SU-DHL-6 (cell line): Measurements from ENCODE around the gene CCNI.
"Not testable (repeated sequence)": the region's sequence is repeated elsewhere in the genome, so short reads cannot be mapped to it uniquely, and the experiment has no call there.

Source experiments
- H2AFZ ChIP-seq: fragments of 200-600 bp; sonication (generic); 2 replicates; pipeline ENCODE4 v1.6.1; 2014; ENCODE audit warnings: low read depth, mild to moderate bottlenecking, moderate library complexity, mixed read lengths, antibody characterized with exemption, low read length; ENCODE audit not compliant: severe bottlenecking
- H3F3A ChIP-seq: fragments of 200-600 bp; shearing (Covaris generic); 2 replicates; pipeline ENCODE4 v1.6.0; 2016; ENCODE audit warnings: antibody characterized with exemption, mild to moderate bottlenecking; ENCODE audit not compliant: insufficient read depth
- H3K27ac ChIP-seq: fragments of 200-600 bp; sonication (generic); 2 replicates; pipeline ENCODE4 v1.5.1; 2016; ENCODE audit warnings: low read depth, mild to moderate bottlenecking, low read length, moderate library complexity, mixed read lengths
- H3K27me3 ChIP-seq: fragments of 200-600 bp; sonication (generic), shearing (Covaris generic); 2 replicates; pipeline ENCODE4 v1.6.0; 2014; ENCODE audit warnings: mild to moderate bottlenecking, low read length
- H3K36me3 ChIP-seq: fragments of 200-600 bp; sonication (generic); 2 replicates; pipeline ENCODE4 v1.6.1; 2014; ENCODE audit warnings: mild to moderate bottlenecking, low read length, mixed read lengths
- H3K4me2 ChIP-seq: fragments of 300-600, 200-600 bp; shearing (Covaris generic), sonication (generic); 2 replicates; pipeline ENCODE4 v1.6.0; 2014; ENCODE audit warnings: low read length, low read depth, mild to moderate bottlenecking; ENCODE audit not compliant: poor library complexity, severe bottlenecking
- H3K4me3 ChIP-seq: fragments of 200-600 bp; sonication (generic); 2 replicates; pipeline ENCODE4 v1.5.1; 2014; ENCODE audit warnings: antibody characterized with exemption, low read length, mild to moderate bottlenecking, mixed read lengths; ENCODE audit not compliant: insufficient read depth, poor library complexity, severe bottlenecking
- H3K79me2 ChIP-seq: fragments of 200-600 bp; sonication (generic); 2 replicates; pipeline ENCODE4 v1.6.1; 2014; ENCODE audit warnings: mild to moderate bottlenecking, low read length, moderate library complexity; ENCODE audit not compliant: insufficient read depth
- H3K9ac ChIP-seq: fragments of 200-600 bp; sonication (generic); 2 replicates; pipeline ENCODE4 v1.7.0; 2014; ENCODE audit warnings: mild to moderate bottlenecking, low read length
- H3K9me2 ChIP-seq: fragments of 200-600 bp; sonication (generic); replicated peaks from 2 replicates; pipeline ENCODE4 v1.6.1; 2014; ENCODE audit warnings: low read length; ENCODE audit not compliant: insufficient read depth
- H3K9me3 ChIP-seq: fragments of 200-600 bp; sonication (generic); 2 replicates; pipeline ENCODE4 v1.6.1; 2014; ENCODE audit warnings: low read length, mixed read lengths; ENCODE audit not compliant: insufficient read depth
- H4K20me1 ChIP-seq: fragments of 200-600 bp; sonication (generic); 2 replicates; pipeline ENCODE4 v1.6.1; 2014; ENCODE audit warnings: low read depth, mild to moderate bottlenecking, antibody characterized with exemption, low read length, moderate library complexity, mixed read lengths
- CTCF ChIP-seq: fragments of 200-600 bp; sonication (generic); IDR thresholded peaks from one replicate; pipeline ENCODE4 v1.5.1; 2017; ENCODE audit warnings: antibody characterized with exemption, mild to moderate bottlenecking, low read length, moderate library complexity; ENCODE audit not compliant: insufficient read depth, poor library complexity, severe bottlenecking
- EZH2phosphoT487 ChIP-seq: fragments of 200-600 bp; sonication (generic), shearing (Covaris generic); conservative IDR thresholded peaks from 2 replicates; pipeline ENCODE4 v1.6.1; 2018; ENCODE audit warnings: mild to moderate bottlenecking, antibody characterized with exemption, low read length, moderate library complexity, mixed read lengths

CCNI gene

GRCh38 chr4:77084019-77084639 lies 8.3 kb upstream of the CCNI start:
- Histone ChIP-seq H3K79me2 (no peaks in the 10 kb centered on the region), H3K27me3 (no peaks in the 10 kb centered on the region), H4K20me1 (no peaks in the 10 kb centered on the region), H3F3A (no peaks in the 10 kb centered on the region; the same call in 1 of the 2 replicates), H3K9me3 (no peaks in the 10 kb centered on the region), H3K4me2 (no peak overlapping the region), H3K4me3 (no peak overlapping the region), H3K36me3 (no peaks in the 10 kb centered on the region), H2AFZ (no peak overlapping the region), H3K9me2 (no peaks in the 10 kb centered on the region), H3K27ac (no peak overlapping the region), H3K9ac (no peak overlapping the region)
- TF ChIP-seq CTCF (no peak), EZH2phosphoT487 (no peak)

GRCh38 chr4:77082886-77083608 lies 7.3 kb upstream of the CCNI start:
- TF ChIP-seq EZH2phosphoT487 (no peak), CTCF (no peak)

GRCh38 chr4:77080806-77081205 lies 5.0 kb upstream of the CCNI start:
- H3K9ac ChIP-seq, H3K9me3 ChIP-seq: not testable (repeated sequence)

More at GRCh38 chr4:77082886-77083608, 7.3 kb upstream of the CCNI start:
- no peak overlapping the region for H2AFZ ChIP-seq
- no peaks in the 10 kb centered on the region for H3K9me3 ChIP-seq
- H3K79me2 ChIP-seq, result no peaks in the 10 kb centered on the region
- H3K4me2 ChIP-seq, result no peak overlapping the region
- H3F3A ChIP-seq, result no peaks in the 10 kb centered on the region; the same call in 1 of the 2 replicates
- H3K4me3 ChIP-seq, result no peak overlapping the region
- H3K9me2 ChIP-seq, result no peaks in the 10 kb centered on the region
- H3K27me3 ChIP-seq, result no peaks in the 10 kb centered on the region
- H4K20me1 ChIP-seq, result no peaks in the 10 kb centered on the region
- H3K27ac ChIP-seq, result no peak overlapping the region
- H3K36me3 ChIP-seq, result no peaks in the 10 kb centered on the region
- H3K9ac ChIP-seq, result no peak overlapping the region

GRCh38 chr4:77079281-77079680 lies 3.5 kb upstream of the CCNI start:
- TF ChIP-seq CTCF, result no peak
- no peak for TF ChIP-seq EZH2phosphoT487
- H3K27me3 ChIP-seq, result no peaks in the 10 kb centered on the region
- peaks cover 8% of the 10 kb centered on the region for H3F3A ChIP-seq
- no peaks in the 10 kb centered on the region for H4K20me1 ChIP-seq
- no peaks in the 10 kb centered on the region for H3K36me3 ChIP-seq
- no peak overlapping the region for H3K27ac ChIP-seq
- H3K4me3 ChIP-seq, result no peak overlapping the region
- no peak overlapping the region for H3K9ac ChIP-seq
- H2AFZ ChIP-seq, result no peak overlapping the region
- peaks cover 25% of the 10 kb centered on the region for H3K79me2 ChIP-seq
- H3K9me2 ChIP-seq, result no peaks in the 10 kb centered on the region
- H3K9me3 ChIP-seq, result no peaks in the 10 kb centered on the region
- H3K4me2 ChIP-seq, result no peak overlapping the region

More at GRCh38 chr4:77080806-77081205, 5.0 kb upstream of the CCNI start:
- H4K20me1 ChIP-seq, H3K4me3 ChIP-seq, H3K27me3 ChIP-seq, H3K36me3 ChIP-seq, H2AFZ ChIP-seq, H3K4me2 ChIP-seq, H3K9me2 ChIP-seq, H3F3A ChIP-seq, H3K27ac ChIP-seq: not testable (repeated sequence)
- H3K79me2 ChIP-seq, result peaks cover 13% of the 10 kb centered on the region; the same call in 1 of the 2 replicates
